Lung (tissue), 12 donors: Measurements from ENCODE around the gene CYGB. TPM values are rescaled to one million over a fixed set of nuclear protein-coding genes. Genes with fewer than 3 reads are reported as not detected.
"Not testable (repeated sequence)": the region's sequence is repeated elsewhere in the genome, so short reads cannot be mapped to it uniquely, and the experiment has no call there.

ENCODE experiments used
- ATAC-seq: fragments of 200-7000 bp; cut with Tn5 transposase; one replicate; pipeline ENCODE4 v1.9.1; 2020; ENCODE audit warnings: moderate number of reproducible peaks; ENCODE audit not compliant: insufficient read depth, low FRiP score
- DNase-seq, 3 donors: peaks; one replicate each; pipeline ENCODE4 v3.0.0-alpha.2; 2013 to 2017
- H3K27ac ChIP-seq, 2 donors: one replicate each; pipeline ENCODE4 v1.5.1; 2013; ENCODE audit warnings: mild to moderate bottlenecking in 2 of 2, moderate library complexity in 2 of 2, control low read depth in 1 of 2, inconsistent platforms in 1 of 2, low read depth in 1 of 2, low read length in 1 of 2
- H3K27me3 ChIP-seq, 3 donors: one replicate each; pipeline ENCODE4 v1.5.1; 2013; ENCODE audit warnings: low read length in 2 of 3; ENCODE audit not compliant: control insufficient read depth in 3 of 3, insufficient read depth in 3 of 3
- H3K36me3 ChIP-seq, 4 donors: one replicate each; pipeline ENCODE4 v1.5.1; 2013; ENCODE audit warnings: low read length in 4 of 4, mild to moderate bottlenecking in 1 of 4, moderate library complexity in 1 of 4; ENCODE audit not compliant: control insufficient read depth in 4 of 4, insufficient read depth in 4 of 4
- H3K4me1 ChIP-seq, 5 donors: one replicate each; pipeline ENCODE4 v1.5.1; 2013; ENCODE audit warnings: low read length in 5 of 5, mild to moderate bottlenecking in 2 of 5, moderate library complexity in 1 of 5; ENCODE audit not compliant: control insufficient read depth in 5 of 5, insufficient read depth in 5 of 5
- H3K4me3 ChIP-seq: one replicate; pipeline ENCODE4 v1.5.1; 2013; ENCODE audit warnings: mild to moderate bottlenecking, control low read depth, moderate library complexity
- H3K9ac ChIP-seq, 2 donors: one replicate each; pipeline ENCODE4 v1.5.1; 2013; ENCODE audit warnings: low read length in 2 of 2, control low read depth in 1 of 2; ENCODE audit not compliant: insufficient read depth in 1 of 2
- H3K9me3 ChIP-seq, 4 donors: one replicate each; pipeline ENCODE4 v1.5.1; 2013; ENCODE audit warnings: low read length in 3 of 4, mild to moderate bottlenecking in 1 of 4, moderate library complexity in 1 of 4; ENCODE audit not compliant: control insufficient read depth in 4 of 4, insufficient read depth in 3 of 4
- CTCF ChIP-seq: IDR thresholded peaks from 2 replicates; pipeline ENCODE4 v1.5.1; 2012; ENCODE audit warnings: mild to moderate bottlenecking; ENCODE audit errors: control extremely low read depth, extremely low read depth
- WGBS, 2 donors: extraction: QIAGEN DNeasy Blood & Tissue Kit; methylation state at CpG; one replicate each; pipeline ENCODE4 v1.1.7; 2013; 5-methylcytosine and 5-hydroxymethylcytosine counted together
- polyA plus RNA-seq, 2 donors: library from polyadenylated mRNA; stranded (reverse); fragments of 200-250 nt; gene quantifications; one replicate each; pipeline ENCODE4 v1.2.1, GENCODE V29; 2013
- total RNA-seq, 2 donors: library from RNA; depleted of rRNA in 1 of 2; stranded (reverse); fragments of >200 nt in 1 of 2; gene quantifications; one replicate each; pipeline ENCODE4 v1.2.1, GENCODE V29; 2014 to 2021
- donor health status: control.
- donor health status: control.
- donor health status: Bipolar disorder and iron deficiency.
- donor health status: healthy.
- donor health status: DM: yes; HTN: yes; CAD: no.

Gene CYGB
- total and polyA plus RNA-seq, 4 donors: 15.9 to 30.4 (median 20.7) TPM

DNA sequence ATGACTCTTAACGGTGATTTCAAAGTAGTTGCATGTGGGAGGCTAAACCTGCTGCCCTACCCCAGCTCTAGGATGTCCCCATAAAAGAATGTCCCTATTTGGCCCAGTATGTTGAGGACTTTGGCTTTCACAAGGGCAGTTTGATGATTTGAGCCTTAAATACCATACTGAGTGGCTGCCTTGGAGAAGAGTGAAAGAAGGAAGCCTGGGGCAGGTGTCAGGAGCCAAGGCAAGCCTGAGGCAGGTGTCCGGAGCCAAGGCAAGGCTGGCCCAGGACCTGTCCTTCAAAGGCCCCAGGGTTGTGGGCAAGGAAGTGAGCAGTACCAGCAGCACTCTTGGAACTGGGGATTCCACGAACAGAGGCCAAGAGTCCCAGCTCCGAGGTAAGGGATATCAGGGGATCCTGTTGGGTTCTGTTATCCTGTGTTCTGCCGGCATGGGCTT is 29.5 kb upstream of the CYGB start:
- 73% methylated on average over 5 of the region's 5 CpGs for WGBS, 2 donors
- ATAC-seq (no peak), DNase-seq (no peak)
- Histone ChIP-seq H3K36me3 (peaks cover 0 to 18% (median 15%) of the 10 kb centered on the region in 4 donors), H3K9me3 (no peaks in the 10 kb centered on the region), H3K4me3 (no peak overlapping the region), H3K27me3 (peaks cover 0 to 5% (median 0%) of the 10 kb centered on the region in 3 donors), H3K27ac (peak overlapping the region in 1 of 2 donors; percentile 15), H3K9ac (no peak overlapping the region), H3K4me1 (peaks cover 2 to 11% (median 6%) of the 10 kb centered on the region in 5 donors)
- TF ChIP-seq CTCF: no peak

DNA sequence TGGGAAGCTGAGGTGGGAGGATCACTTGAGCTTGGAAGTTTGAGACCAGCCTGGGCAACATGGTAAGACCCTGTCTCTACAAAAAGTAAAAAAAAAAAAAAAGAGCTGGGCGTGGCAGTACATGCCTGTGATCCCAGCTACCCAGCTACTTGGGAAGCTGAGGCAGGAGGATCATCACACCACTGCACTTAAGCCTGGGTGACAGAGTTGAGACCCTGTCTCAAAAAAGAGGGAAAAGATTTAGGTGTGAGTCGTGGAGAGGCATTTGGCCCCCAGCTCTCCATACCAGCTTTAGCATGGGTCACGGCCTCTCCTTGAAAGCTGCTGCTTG is 29.1 kb upstream of the CYGB start:
- TF ChIP-seq CTCF: no peak
- WGBS, 2 donors: 94 to 97% methylated on average over 3 of the region's 3 CpGs
- no peak for ATAC-seq
- peaks cover 0 to 5% (median 0%) of the 10 kb centered on the region in 3 donors for H3K27me3 ChIP-seq
- peaks cover 3 to 13% (median 8%) of the 10 kb centered on the region in 5 donors for H3K4me1 ChIP-seq
- H3K36me3 ChIP-seq: peaks cover 0 to 19% (median 18%) of the 10 kb centered on the region in 4 donors
- H3K27ac ChIP-seq: no peak overlapping the region
- no peak overlapping the region for H3K9ac ChIP-seq
- no peak for DNase-seq
- no peak overlapping the region for H3K4me3 ChIP-seq
- H3K9me3 ChIP-seq: no peaks in the 10 kb centered on the region

- H3K36me3 ChIP-seq: peaks cover 0 to 24% (median 21%) of the 10 kb centered on the region in 4 donors
- WGBS, 2 donors: 93 to 95% methylated on average over 14 of the region's 14 CpGs
- no peak for DNase-seq
- H3K9ac ChIP-seq: no peak overlapping the region
- H3K9me3 ChIP-seq: no peaks in the 10 kb centered on the region
- H3K4me3 ChIP-seq: peak overlapping the region; percentile 8
- H3K27me3 ChIP-seq: peaks cover 0 to 5% (median 0%) of the 10 kb centered on the region in 3 donors
- ATAC-seq: no peak
- no peak for TF ChIP-seq CTCF
- no peak overlapping the region for H3K27ac ChIP-seq
- H3K4me1 ChIP-seq: peaks cover 7 to 19% (median 13%) of the 10 kb centered on the region in 5 donors
Measured at GRCh38 chr17:76565728-76566612, 28.5 kb upstream of the CYGB start.

- 69 to 71% methylated on average over 8 of the region's 8 CpGs for WGBS, 2 donors
- H3K27me3 ChIP-seq, H3K4me3 ChIP-seq, ATAC-seq, DNase-seq, H3K27ac ChIP-seq, H3K9ac ChIP-seq, H3K9me3 ChIP-seq: not testable (repeated sequence)
- H3K4me1 ChIP-seq: peaks cover 7 to 21% (median 20%) of the 10 kb centered on the region in 5 donors
- peaks cover 0 to 25% (median 21%) of the 10 kb centered on the region in 4 donors for H3K36me3 ChIP-seq
Measured at GRCh38 chr17:76564991-76565727, 27.6 kb upstream of the CYGB start.

- ATAC-seq: not testable (repeated sequence)
Measured at GRCh38 chr17:76563359-76563758, 25.9 kb upstream of the CYGB start.

More at GRCh38 chr17:76563359-76563758, 25.9 kb upstream of the CYGB start:
- 40 to 57% methylated on average over 2 of the region's 2 CpGs for WGBS, 2 donors
- Histone ChIP-seq H3K4me1 (peaks cover 11 to 37% (median 20%) of the 10 kb centered on the region in 5 donors), H3K36me3 (peaks cover 0 to 27% (median 23%) of the 10 kb centered on the region in 4 donors)
- DNase-seq, H3K9ac ChIP-seq, H3K27ac ChIP-seq, H3K4me3 ChIP-seq, H3K27me3 ChIP-seq, H3K9me3 ChIP-seq: not testable (repeated sequence)
